ENCODE data around the gene CAT. TPM values are rescaled to one million over a fixed set of nuclear protein-coding genes. Genes with fewer than 3 reads are reported as not detected.

Gene CAT
- polyA plus RNA-seq, 1 of the 3 experiments (the other 2 are of a cell fraction), result 26.6 TPM

DNA sequence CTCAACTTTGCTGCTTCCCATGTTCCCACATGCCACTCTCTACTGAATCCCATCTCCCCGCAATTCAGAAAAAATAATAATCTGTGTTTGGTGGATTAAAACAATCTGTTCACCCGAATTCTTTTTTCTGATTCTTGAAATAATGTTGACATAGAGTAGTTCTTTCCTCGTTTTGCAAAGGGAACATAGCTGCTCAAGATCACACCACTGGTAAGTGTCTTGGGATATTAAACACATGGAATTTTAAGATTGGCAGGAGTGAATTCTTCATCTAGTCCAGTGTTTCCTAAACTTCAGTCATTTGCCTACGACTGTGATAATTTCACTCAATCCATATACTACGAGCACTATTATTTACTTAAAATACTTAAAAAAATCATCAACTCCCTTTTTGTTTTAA lies 68.9 kb downstream of the CAT start (continued):
- no peak for TF ChIP-seq CHD2 (IDR thresholded peaks at IDR 0.05; ENCODE audit: low read length, partially characterized antibody)
- TF ChIP-seq GABPA (IDR thresholded peaks at IDR 0.05; ENCODE audit: low read depth), result no peak
- TF ChIP-seq SIN3A (IDR thresholded peaks at IDR 0.05; ENCODE audit: borderline replicate concordance, low read depth, low read length), result no peak

DNA sequence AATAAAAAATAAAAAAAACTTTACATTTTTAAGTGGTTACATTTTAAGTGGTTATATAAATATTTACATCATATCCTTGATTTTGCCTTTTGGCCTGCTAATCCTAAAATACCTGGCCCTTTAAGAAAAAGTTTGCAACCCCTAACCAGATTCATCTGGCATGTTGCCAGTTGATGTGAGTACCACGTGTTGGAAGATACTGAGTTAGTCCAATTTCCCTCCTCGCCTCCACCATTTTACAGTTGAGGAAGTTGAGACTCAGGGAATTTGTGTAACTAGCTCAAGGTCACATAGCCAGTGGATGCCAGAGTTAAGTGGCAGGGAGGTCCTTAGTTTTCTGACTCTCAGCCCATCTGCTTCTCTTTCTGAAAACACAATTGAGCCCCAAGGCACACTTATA lies 69.8 kb downstream of the CAT start:
- no peaks in the 10 kb centered on the region for H3K9me2 ChIP-seq
- no peaks in the 10 kb centered on the region for H3F3A ChIP-seq (replicated peaks; ENCODE audit: insufficient read depth)
- 46% methylated on average over 2 of the region's 2 CpGs for WGBS (ENCODE audit: low lambda C conversion rate)
- no peak overlapping the region for H3K9ac ChIP-seq
- no peak overlapping the region for H3K27ac ChIP-seq (ENCODE audit: low read depth in 2 of 2, low read length in 1 of 2)
- TF ChIP-seq FOSL2 (IDR thresholded peaks at IDR 0.05; ENCODE audit: borderline replicate concordance, low read depth), result no peak
- TF ChIP-seq FOXJ3 (CRISPR knock-in tag; IDR thresholded peaks at IDR 0.05), result no peak
- TF ChIP-seq, protein P1, sequence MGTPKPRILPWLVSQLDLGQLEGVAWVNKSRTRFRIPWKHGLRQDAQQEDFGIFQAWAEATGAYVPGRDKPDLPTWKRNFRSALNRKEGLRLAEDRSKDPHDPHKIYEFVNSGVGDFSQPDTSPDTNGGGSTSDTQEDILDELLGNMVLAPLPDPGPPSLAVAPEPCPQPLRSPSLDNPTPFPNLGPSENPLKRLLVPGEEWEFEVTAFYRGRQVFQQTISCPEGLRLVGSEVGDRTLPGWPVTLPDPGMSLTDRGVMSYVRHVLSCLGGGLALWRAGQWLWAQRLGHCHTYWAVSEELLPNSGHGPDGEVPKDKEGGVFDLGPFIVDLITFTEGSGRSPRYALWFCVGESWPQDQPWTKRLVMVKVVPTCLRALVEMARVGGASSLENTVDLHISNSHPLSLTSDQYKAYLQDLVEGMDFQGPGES (IDR thresholded peaks at IDR 0.05; ENCODE audit: low read depth, low read length), result no peak
- TF ChIP-seq, protein P2, sequence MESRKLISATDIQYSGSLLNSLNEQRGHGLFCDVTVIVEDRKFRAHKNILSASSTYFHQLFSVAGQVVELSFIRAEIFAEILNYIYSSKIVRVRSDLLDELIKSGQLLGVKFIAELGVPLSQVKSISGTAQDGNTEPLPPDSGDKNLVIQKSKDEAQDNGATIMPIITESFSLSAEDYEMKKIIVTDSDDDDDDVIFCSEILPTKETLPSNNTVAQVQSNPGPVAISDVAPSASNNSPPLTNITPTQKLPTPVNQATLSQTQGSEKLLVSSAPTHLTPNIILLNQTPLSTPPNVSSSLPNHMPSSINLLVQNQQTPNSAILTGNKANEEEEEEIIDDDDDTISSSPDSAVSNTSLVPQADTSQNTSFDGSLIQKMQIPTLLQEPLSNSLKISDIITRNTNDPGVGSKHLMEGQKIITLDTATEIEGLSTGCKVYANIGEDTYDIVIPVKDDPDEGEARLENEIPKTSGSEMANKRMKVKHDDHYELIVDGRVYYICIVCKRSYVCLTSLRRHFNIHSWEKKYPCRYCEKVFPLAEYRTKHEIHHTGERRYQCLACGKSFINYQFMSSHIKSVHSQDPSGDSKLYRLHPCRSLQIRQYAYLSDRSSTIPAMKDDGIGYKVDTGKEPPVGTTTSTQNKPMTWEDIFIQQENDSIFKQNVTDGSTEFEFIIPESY (IDR thresholded peaks at IDR 0.05; ENCODE audit: borderline replicate concordance, low read depth), result no peak
- no peak for TF ChIP-seq MEF2A (IDR thresholded peaks at IDR 0.05; ENCODE audit: borderline replicate concordance, low read depth)
- no peak for TF ChIP-seq SMC3 (IDR thresholded peaks at IDR 0.05; ENCODE audit: low read depth, low read length)
- TF ChIP-seq JUND (IDR thresholded peaks at IDR 0.05), result no peak
- TF ChIP-seq, protein P3, sequence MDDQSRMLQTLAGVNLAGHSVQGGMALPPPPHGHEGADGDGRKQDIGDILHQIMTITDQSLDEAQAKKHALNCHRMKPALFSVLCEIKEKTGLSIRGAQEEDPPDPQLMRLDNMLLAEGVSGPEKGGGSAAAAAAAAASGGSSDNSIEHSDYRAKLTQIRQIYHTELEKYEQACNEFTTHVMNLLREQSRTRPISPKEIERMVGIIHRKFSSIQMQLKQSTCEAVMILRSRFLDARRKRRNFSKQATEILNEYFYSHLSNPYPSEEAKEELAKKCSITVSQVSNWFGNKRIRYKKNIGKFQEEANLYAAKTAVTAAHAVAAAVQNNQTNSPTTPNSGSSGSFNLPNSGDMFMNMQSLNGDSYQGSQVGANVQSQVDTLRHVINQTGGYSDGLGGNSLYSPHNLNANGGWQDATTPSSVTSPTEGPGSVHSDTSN (IDR thresholded peaks at IDR 0.05), result no peak
- no peak for TF ChIP-seq MXI1 (IDR thresholded peaks at IDR 0.05; ENCODE audit: low read depth, low read length)
- no peak for TF ChIP-seq NFIC (IDR thresholded peaks at IDR 0.05; ENCODE audit: borderline replicate concordance)
- no peak for TF ChIP-seq TEAD4 (IDR thresholded peaks at IDR 0.05; ENCODE audit: borderline replicate concordance, insufficient read depth)
- no peak for TF ChIP-seq POLR2AphosphoS5 (IDR thresholded peaks at IDR 0.05; ENCODE audit: low read depth, low read length)
- no peak for TF ChIP-seq YY1 (IDR thresholded peaks at IDR 0.05; ENCODE audit: low read depth)
- no peak for TF ChIP-seq TAF1 (IDR thresholded peaks at IDR 0.05; ENCODE audit: borderline replicate concordance, low read depth, low read length)
- no peak for TF ChIP-seq RFX5 (IDR thresholded peaks at IDR 0.05; ENCODE audit: low read length)
- TF ChIP-seq, protein P4, sequence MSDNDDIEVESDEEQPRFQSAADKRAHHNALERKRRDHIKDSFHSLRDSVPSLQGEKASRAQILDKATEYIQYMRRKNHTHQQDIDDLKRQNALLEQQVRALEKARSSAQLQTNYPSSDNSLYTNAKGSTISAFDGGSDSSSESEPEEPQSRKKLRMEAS (IDR thresholded peaks at IDR 0.05; ENCODE audit: low read depth), result no peak
- TF ChIP-seq, protein P5, sequence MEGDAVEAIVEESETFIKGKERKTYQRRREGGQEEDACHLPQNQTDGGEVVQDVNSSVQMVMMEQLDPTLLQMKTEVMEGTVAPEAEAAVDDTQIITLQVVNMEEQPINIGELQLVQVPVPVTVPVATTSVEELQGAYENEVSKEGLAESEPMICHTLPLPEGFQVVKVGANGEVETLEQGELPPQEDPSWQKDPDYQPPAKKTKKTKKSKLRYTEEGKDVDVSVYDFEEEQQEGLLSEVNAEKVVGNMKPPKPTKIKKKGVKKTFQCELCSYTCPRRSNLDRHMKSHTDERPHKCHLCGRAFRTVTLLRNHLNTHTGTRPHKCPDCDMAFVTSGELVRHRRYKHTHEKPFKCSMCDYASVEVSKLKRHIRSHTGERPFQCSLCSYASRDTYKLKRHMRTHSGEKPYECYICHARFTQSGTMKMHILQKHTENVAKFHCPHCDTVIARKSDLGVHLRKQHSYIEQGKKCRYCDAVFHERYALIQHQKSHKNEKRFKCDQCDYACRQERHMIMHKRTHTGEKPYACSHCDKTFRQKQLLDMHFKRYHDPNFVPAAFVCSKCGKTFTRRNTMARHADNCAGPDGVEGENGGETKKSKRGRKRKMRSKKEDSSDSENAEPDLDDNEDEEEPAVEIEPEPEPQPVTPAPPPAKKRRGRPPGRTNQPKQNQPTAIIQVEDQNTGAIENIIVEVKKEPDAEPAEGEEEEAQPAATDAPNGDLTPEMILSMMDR (IDR thresholded peaks at IDR 0.05), result no peak
- TF ChIP-seq RAD21 (IDR thresholded peaks at IDR 0.05; ENCODE audit: low read length), result no peak
- no peak for TF ChIP-seq FOXM1 (IDR thresholded peaks at IDR 0.05; ENCODE audit: low read depth)
- no peak for TF ChIP-seq EZH2phosphoT487 (IDR thresholded peaks at IDR 0.05; ENCODE audit: borderline replicate concordance, low read depth)
- no peaks in the 10 kb centered on the region for H4K20me1 ChIP-seq (ENCODE audit: insufficient read depth)
- H3K27me3 ChIP-seq (ENCODE audit: insufficient read depth), result no peaks in the 10 kb centered on the region
- H3K79me2 ChIP-seq (ENCODE audit: insufficient read depth), result no peaks in the 10 kb centered on the region
- no peak overlapping the region for H3K4me2 ChIP-seq
- H3K4me3 ChIP-seq (ENCODE audit: low read depth in 2 of 2, low read length in 1 of 2), result no peak overlapping the region
- no peaks in the 10 kb centered on the region for H3K36me3 ChIP-seq (replicated peaks in 1 of 2; ENCODE audit: control insufficient read depth in 1 of 2, insufficient read depth in 2 of 2, low read length in 1 of 2)
- no peak overlapping the region for H2AFZ ChIP-seq (ENCODE audit: low read depth)
- no peak for DNase-seq
- no peaks in the 10 kb centered on the region for H3K9me3 ChIP-seq
- ChIA-PET POLR2A (no interaction called here), CTCF (interaction anchor here (0.6 to 2.6 kb wide), 3 partner anchors 13 to 511 kb away, joined by 3 to 13 read pairs (median 3); no protein-coding TSS in a partner anchor)
- peaks cover 0 to 3% of the 10 kb centered on the region in 2 experiments; a peak in 1 of 4 replicates for H3K4me1 ChIP-seq (ENCODE audit: control insufficient read depth in 1 of 2, insufficient read depth in 2 of 2, low read depth in 1 of 2, low read length in 1 of 2)
